HG02870 (cell line): ENCODE measurements around the gene KRTAP10-12.

Experiments used
- ATAC-seq: cut with Tn5 transposase; IDR thresholded peaks from one replicate; pipeline ENCODE4 v1.9.1; 2021; ENCODE audit warnings: mild to moderate bottlenecking, moderate library complexity; ENCODE audit not compliant: unreplicated experiment

KRTAP10-12 gene

DNA sequence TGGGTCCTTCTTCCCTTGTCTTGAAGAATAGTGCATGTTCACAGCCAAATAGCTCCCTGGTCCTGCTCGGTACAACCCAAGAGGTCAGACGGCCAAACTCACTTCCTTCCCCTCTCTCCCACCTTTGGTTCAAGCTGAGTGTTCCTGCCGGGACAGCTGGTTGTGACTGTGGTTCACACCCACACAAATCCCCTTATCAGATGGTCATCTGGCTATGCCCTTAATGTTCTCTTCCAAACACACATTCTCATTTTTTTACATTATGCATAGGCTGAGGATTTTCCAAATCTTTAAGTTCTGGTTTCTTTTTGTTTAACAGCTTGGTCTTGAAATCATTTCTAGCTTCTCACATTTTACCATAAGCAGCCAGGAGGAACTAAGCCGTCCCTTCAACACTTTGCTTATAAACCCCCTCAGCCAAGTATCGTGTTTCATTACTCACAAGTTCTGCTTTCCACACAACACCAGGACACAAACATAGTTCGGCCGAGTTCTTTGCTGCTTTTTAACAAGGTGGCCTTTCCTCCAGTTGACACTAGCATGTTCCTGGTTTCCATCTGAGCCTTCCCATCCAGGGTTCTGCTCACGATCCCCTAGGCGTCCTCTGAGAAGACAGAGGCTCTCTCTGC lies 34.1 kb downstream of the KRTAP10-12 start:
- no peak for ATAC-seq

DNA sequence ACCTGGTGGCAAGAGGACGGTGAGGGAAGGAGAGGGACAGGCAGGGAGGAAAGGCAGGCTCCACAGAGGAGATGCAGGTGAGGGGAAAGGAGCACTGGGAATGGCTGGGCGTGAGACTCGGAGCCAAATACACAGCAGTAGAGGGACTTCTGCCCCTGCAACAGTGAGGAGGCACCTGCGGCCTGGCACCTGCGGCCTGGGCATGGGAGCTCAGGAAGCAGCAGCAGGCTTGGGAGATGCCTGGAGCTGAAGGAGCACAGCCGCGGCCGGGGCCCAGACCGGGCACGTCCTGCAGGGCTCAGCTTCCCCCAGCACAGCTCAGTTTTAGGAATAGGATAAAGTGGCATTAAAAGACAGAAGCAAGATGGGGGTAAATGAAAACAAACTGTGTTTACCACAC lies 35.3 kb downstream of the KRTAP10-12 start:
- no peak for ATAC-seq

GRCh38 chr21:44732956-44733355 lies 36.0 kb downstream of the KRTAP10-12 start:
- no peak for ATAC-seq

DNA sequence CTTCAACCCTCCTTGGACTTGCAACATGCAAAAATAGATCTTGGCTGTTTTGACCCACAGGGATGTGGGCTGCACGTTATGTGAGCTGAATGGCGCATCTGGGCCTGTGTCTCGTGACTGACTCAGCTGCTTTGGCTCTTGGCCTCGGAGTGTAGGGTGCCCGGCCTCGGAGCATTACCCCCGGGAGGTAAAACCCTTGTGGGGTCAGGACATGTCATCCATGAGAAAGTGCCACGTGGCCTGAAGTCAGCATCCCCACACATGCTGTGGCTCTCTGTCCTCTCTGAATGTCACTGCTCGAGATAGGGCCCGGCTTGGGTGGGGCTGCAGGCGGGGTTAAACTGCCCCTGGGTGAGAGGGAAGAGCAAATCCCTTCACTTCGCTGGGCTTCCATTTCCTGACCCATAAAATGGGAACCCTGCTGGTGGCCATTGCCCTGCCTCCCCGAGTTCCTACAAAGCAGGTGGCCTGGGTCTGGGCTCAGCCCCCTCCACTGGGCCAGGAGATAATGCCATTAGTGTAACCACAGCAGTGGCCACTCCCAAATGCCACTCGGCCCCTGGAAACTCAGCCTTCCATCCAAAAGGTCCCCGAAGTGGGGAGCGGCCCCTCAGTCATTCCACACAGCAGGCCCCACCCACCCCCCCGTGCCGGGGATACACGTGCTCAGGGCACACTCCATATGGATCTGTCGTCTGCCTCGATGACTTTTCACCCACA lies 37.2 kb downstream of the KRTAP10-12 start:
- ATAC-seq, result no peak

GRCh38 chr21:44734841-44735240 lies 37.9 kb downstream of the KRTAP10-12 start:
- ATAC-seq, result no peak

DNA sequence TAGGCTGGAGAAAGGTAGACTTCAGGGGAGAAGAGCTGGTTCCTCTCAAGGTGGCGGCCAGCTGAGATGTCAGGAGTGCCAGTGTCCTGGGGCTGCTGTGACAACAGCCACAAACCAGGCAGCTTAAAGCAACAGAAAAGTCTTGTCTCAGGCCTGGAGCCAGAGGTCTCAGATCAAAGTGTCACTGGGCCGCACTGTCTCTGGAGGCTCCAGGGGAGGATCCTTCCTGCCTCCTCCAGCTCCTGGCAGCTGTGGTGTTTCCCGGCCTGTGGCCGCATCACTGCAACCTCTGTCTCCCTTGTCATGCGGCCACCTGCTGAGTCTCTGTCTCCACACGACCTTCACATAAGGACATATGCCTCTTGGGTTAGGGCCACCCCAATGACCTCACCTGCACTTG lies 38.8 kb downstream of the KRTAP10-12 start:
- ATAC-seq, result no peak

- no peak for ATAC-seq
Observed at GRCh38 chr21:44736291-44737004, 39.5 kb downstream of the KRTAP10-12 start.

GRCh38 chr21:44737706-44738354 lies 40.9 kb downstream of the KRTAP10-12 start:
- ATAC-seq, result no peak

DNA sequence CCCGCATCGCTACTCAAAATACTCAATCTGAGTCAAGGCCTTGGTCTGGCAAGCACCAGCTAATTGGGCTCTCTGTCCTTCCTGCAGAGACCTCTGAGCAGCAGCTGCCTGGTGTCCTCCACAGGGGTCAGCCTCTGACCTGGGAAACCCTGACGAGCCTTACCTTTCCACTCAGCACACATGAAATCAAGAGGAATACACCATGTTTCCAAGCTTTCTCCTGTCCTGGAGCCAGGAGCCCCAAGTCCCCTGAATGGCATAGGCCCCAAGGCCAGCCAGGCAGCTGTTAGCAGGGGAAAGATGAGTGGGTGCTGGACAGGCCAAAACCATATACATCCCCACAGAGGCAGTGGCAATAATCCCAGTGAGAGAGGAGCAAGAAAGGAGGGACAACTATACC lies 41.6 kb downstream of the KRTAP10-12 start:
- ATAC-seq, result no peak

DNA sequence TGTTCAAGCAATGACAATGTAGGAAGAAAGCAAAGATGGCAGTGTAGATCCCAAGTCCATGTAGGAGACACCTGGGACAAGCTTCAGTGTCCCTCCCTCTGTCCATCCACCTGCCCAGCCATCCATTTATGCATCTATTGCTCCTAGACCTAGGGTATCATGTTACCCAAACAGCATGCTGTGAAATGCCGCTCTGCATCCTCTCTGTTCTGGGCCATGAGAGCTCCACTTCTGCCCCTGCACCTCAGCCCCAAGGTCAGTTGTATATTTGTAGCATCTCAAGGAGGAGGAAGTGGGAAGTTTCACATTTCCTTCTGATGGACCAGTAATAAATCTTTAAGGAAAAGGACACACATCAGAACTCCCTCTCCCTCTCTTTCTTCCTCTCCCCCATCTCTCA lies 42.3 kb downstream of the KRTAP10-12 start:
- no peak for ATAC-seq

DNA sequence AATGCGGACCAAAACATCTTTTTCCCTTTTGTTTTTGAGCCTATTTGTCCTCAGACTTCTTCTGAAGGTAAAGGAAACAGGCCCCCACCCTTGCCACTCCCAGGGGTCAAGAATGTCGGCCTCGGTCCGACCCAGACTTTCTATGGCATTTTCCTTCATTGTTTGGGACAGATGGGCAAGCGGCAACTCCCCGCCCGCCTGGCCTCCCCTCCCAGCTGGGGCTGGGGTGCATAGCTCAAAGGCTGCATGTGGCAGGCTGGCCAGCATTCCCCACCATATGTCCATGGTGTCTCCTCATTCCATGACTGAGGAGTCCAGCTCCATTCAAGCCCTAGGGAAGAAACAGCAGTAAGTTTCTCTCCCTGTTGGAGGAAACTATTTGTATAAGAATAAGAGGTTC lies 43.8 kb downstream of the KRTAP10-12 start:
- no peak for ATAC-seq

GRCh38 chr21:44741921-44742320 lies 44.9 kb downstream of the KRTAP10-12 start:
- ATAC-seq, result no peak

- no peak for ATAC-seq
Observed at GRCh38 chr21:44742418-44743153, 45.6 kb downstream of the KRTAP10-12 start.
